Measurements from ENCODE around the gene SHD. TPM values are rescaled to one million over a fixed set of nuclear protein-coding genes. Genes with fewer than 3 reads are reported as not detected.

Gene SHD
- total and polyA plus RNA-seq, 2 experiments from 2014 or later, result 1.8 to 8.0 TPM

GRCh38 chr19:4337906-4338440 lies 58.9 kb downstream of the SHD start:
- Mint-ChIP-seq H3K4me1 (peaks cover 13% of the 10 kb centered on the region), H3K4me3 (peak overlapping the region; percentile 72), H3K36me3 (ENCODE audit: low read depth) (peaks cover 19% of the 10 kb centered on the region), H3K27ac (peak overlapping the region; percentile 40), H3K27me3 (ENCODE audit: insufficient read depth, low read depth, poor library complexity) (peaks cover 12% of the 10 kb centered on the region), H3K9me3 (peaks cover 2% of the 10 kb centered on the region)
- Histone ChIP-seq H3K4me3 (peak overlapping the region; percentile 51), H3K4me1 (ENCODE audit: insufficient read depth) (peaks cover 6% of the 10 kb centered on the region), H3F3A (replicated peaks; ENCODE audit: low read depth) (0 out of 2 replicates have a peak, but pooled peaks cover 11% of the 10 kb centered on the region), H3K9me2 (ENCODE audit: insufficient read depth) (0 out of 2 replicates have a peak, but pooled peaks cover 6% of the 10 kb centered on the region), H3K79me2 (replicated peaks; ENCODE audit: insufficient read depth) (no peaks in the 10 kb centered on the region), H4K20me1 (replicated peaks; ENCODE audit: insufficient read depth) (no peaks in the 10 kb centered on the region), H3K4me2 (peak overlapping the region; percentile 75), H3K36me3 (ENCODE audit: insufficient read depth) (no peaks in the 10 kb centered on the region), H2AFZ (peak overlapping the region; percentile 93), H3K27ac (ENCODE audit: low read depth) (peak overlapping the region; percentile 80; the same call in 1 of the 2 replicates), H3K27me3 (ENCODE audit: insufficient read depth) (peaks cover 4% of the 10 kb centered on the region; the same call in 1 of the 2 replicates)
- DNase-seq (ENCODE audit: low spot score) (peak; percentile 51), ATAC-seq (no peak)
- TF ChIP-seq ZNF331 (CRISPR knock-in tag; IDR thresholded peaks at IDR 0.05; ENCODE audit: low read depth), result no peak

GRCh38 chr19:4338441-4339355 lies 59.6 kb downstream of the SHD start, which contains the start of gene STAP2:
TSS of gene STAP2 (minus strand) at chr19:4338827. CDS start at chr19:4338753, 74 bp downstream.
- DNase-seq (ENCODE audit: low spot score), result peak; percentile 80
- no peaks in the 10 kb centered on the region for H4K20me1 ChIP-seq (replicated peaks; ENCODE audit: insufficient read depth)
- peak within 1 kb of the TSS; percentile 75 for H3K4me2 ChIP-seq
- H3K27me3 ChIP-seq (ENCODE audit: insufficient read depth), result peaks cover 4% of the 10 kb centered on the region; the same call in 1 of the 2 replicates
- H3K4me1 ChIP-seq (ENCODE audit: insufficient read depth), result peaks cover 6% of the 10 kb centered on the region
- Mint-ChIP-seq H3K36me3 (ENCODE audit: low read depth) (peaks cover 19% of the 10 kb centered on the region), H3K9me3 (peaks cover 2% of the 10 kb centered on the region), H3K27me3 (ENCODE audit: insufficient read depth, low read depth, poor library complexity) (peaks cover 15% of the 10 kb centered on the region), H3K4me1 (peaks cover 13% of the 10 kb centered on the region), H3K4me3 (peak within 1 kb of the TSS; percentile 72), H3K27ac (peak within 1 kb of the TSS; percentile 40)
- H3K27ac ChIP-seq (ENCODE audit: low read depth), result peak within 1 kb of the TSS; percentile 80; the same call in 1 of the 2 replicates
- H3F3A ChIP-seq (replicated peaks; ENCODE audit: low read depth), result 0 out of 2 replicates have a peak, but pooled peaks cover 11% of the 10 kb centered on the region
- H3K79me2 ChIP-seq (replicated peaks; ENCODE audit: insufficient read depth), result no peaks in the 10 kb centered on the region
- no peaks in the 10 kb centered on the region for H3K36me3 ChIP-seq (ENCODE audit: insufficient read depth)
- peak within 1 kb of the TSS; percentile 51 for H3K4me3 ChIP-seq
- peak within 1 kb of the TSS; percentile 93 for H2AFZ ChIP-seq
- H3K9me2 ChIP-seq (ENCODE audit: insufficient read depth), result 0 out of 2 replicates have a peak, but pooled peaks cover 6% of the 10 kb centered on the region
- peak; percentile 8 for ATAC-seq
- TF ChIP-seq ZNF114 (CRISPR knock-in tag; IDR thresholded peaks at IDR 0.05) (no peak), STAT1 (IDR thresholded peaks at IDR 0.05; ENCODE audit: unreplicated experiment) (no peak), POLR2AphosphoS5 (IDR thresholded peaks at IDR 0.05; ENCODE audit: low read depth) (no peak), EZH2 (IDR thresholded peaks at IDR 0.05; ENCODE audit: low read depth, unreplicated experiment) (no peak), CTCF (conservative IDR thresholded peaks at IDR 0.05; ENCODE audit: low read depth in 2 of 2) (no peak), ETS1 (IDR thresholded peaks at IDR 0.05) (no peak), REST (IDR thresholded peaks at IDR 0.05; ENCODE audit: unreplicated experiment) (no peak), EZH2phosphoT487 (IDR thresholded peaks at IDR 0.05; ENCODE audit: unreplicated experiment) (no peak)

Measured in GM23338 (cell line).